Measurements from ENCODE around the gene MPP7. TPM values are rescaled to one million over a fixed set of nuclear protein-coding genes. Genes with fewer than 3 reads are reported as not detected.

The MPP7 gene
- polyA plus RNA-seq, 1 experiment, result 0.94 TPM

DNA sequence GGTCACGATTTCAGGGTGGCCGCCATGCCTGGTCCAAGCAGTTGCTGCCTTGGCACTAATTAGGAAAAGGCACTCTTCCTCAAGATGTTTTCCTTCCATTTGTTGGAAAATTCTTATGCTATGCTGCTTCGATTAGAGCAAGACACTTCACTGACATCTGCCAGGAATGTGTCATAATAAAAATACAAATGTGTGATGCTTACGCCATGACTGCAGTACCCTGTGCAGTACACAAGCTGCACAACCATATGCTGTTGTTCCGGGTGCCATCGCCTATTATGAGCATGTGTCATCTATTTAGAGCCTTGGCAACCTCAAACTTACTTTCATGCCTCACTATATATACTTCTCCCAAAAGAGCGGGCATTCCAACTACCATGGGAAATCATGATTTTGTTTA is 14.9 kb upstream of the MPP7 start:
- DNase-seq (ENCODE audit: low read depth, low spot score), result no peak
- TF ChIP-seq, protein P1, sequence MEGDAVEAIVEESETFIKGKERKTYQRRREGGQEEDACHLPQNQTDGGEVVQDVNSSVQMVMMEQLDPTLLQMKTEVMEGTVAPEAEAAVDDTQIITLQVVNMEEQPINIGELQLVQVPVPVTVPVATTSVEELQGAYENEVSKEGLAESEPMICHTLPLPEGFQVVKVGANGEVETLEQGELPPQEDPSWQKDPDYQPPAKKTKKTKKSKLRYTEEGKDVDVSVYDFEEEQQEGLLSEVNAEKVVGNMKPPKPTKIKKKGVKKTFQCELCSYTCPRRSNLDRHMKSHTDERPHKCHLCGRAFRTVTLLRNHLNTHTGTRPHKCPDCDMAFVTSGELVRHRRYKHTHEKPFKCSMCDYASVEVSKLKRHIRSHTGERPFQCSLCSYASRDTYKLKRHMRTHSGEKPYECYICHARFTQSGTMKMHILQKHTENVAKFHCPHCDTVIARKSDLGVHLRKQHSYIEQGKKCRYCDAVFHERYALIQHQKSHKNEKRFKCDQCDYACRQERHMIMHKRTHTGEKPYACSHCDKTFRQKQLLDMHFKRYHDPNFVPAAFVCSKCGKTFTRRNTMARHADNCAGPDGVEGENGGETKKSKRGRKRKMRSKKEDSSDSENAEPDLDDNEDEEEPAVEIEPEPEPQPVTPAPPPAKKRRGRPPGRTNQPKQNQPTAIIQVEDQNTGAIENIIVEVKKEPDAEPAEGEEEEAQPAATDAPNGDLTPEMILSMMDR (IDR thresholded peaks at IDR 0.05; ENCODE audit: low read depth, low read length), result no peak
- no peak overlapping the region for H3K4me3 ChIP-seq (ENCODE audit: low read depth, low read length)
- H3K27ac ChIP-seq (ENCODE audit: low read depth, low read length), result no peak overlapping the region
- CTCF ChIA-PET, result interaction anchor here (1.5 kb wide), 1 partner anchor 64 kb away, joined by 3 read pairs; no protein-coding TSS in a partner anchor
- no peaks in the 10 kb centered on the region for H3K9me3 ChIP-seq (ENCODE audit: control insufficient read depth, insufficient read depth, low read length)
- H3K27me3 ChIP-seq (ENCODE audit: control insufficient read depth, insufficient read depth, low read length), result peaks cover 8% of the 10 kb centered on the region
- POLR2A ChIA-PET, result no interaction called here

DNA sequence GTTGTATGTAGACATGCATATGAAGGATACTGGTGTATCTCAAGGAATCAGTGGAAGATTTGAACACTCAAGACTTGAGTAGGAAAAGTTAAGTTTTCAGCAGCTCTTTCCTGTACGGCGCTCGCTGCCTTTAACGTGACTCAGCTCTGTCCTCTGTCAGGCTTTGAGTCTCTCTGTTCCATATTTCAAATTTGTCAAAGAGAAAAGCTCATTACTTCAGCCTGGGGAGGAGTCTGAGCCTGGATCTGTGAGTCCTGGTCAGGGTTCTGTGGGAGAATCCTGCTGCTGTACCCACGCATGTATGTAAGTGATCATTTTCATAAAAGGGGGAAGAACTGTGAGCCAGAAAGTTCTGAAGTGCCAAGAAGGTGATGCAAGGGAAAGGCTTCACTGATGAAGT is 13.8 kb upstream of the MPP7 start:
- Histone ChIP-seq H3K27ac (ENCODE audit: low read depth, low read length) (no peak overlapping the region), H3K4me3 (ENCODE audit: low read depth, low read length) (no peak overlapping the region), H3K27me3 (ENCODE audit: control insufficient read depth, insufficient read depth, low read length) (peaks cover 8% of the 10 kb centered on the region), H3K9me3 (ENCODE audit: control insufficient read depth, insufficient read depth, low read length) (no peaks in the 10 kb centered on the region)
- ChIA-PET POLR2A (no interaction called here), CTCF (no interaction called here)
- TF ChIP-seq, protein P1 (IDR thresholded peaks at IDR 0.05; ENCODE audit: low read depth, low read length), result no peak
- DNase-seq (ENCODE audit: low read depth, low spot score), result no peak

DNA sequence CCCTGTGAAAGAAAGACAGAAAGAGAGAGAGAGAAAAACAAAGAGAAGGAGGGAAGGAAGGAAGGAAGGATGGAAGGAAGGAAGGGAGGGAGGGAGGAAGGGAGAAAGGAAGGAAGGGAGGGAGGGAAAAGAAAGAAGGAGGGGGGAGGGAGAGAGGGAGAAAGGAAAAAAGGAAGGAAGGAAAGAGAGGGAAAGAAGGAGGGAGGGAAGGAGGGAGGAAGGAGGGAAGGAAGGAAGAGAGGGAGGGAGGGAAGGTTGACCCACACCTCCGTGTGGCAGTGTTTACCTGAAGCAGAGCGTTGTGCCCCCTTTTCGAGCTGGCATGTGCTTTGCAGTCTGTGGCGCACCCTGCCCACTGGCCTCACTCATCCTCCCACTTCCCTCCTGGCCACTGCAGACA is 12.3 kb upstream of the MPP7 start:
- H3K27me3 ChIP-seq (ENCODE audit: control insufficient read depth, insufficient read depth, low read length), result peaks cover 11% of the 10 kb centered on the region
- no peak overlapping the region for H3K4me3 ChIP-seq (ENCODE audit: low read depth, low read length)
- no peak for DNase-seq (ENCODE audit: low read depth, low spot score)
- no peak overlapping the region for H3K27ac ChIP-seq (ENCODE audit: low read depth, low read length)
- H3K9me3 ChIP-seq (ENCODE audit: control insufficient read depth, insufficient read depth, low read length), result no peaks in the 10 kb centered on the region
- TF ChIP-seq, protein P1 (IDR thresholded peaks at IDR 0.05; ENCODE audit: low read depth, low read length), result no peak
- ChIA-PET POLR2A (no interaction called here), CTCF (interaction anchor here (1.4 kb wide), 1 partner anchor 12 kb away, joined by 3 read pairs; the partner anchor contains the start of gene MPP7)

DNA sequence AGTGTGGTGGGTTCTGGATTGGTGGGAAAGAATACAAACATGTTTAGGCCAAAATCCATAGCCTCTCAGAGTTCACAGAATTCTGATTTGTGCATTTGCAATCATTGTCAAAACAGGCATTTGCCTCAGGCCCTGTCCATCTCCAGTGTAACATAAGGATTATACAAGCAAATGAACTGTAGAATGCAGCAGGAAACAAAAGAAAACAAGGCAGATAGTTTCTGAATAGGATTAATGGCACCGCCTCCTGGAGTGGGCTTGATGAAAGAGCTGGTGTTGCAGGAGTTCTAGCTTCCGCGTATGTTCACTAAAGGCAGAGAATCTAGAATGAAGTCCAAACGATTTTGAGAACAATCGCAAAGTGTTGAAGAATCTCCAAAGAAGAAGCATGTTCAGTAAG is 11.3 kb upstream of the MPP7 start:
- TF ChIP-seq, protein P1 (IDR thresholded peaks at IDR 0.05; ENCODE audit: low read depth, low read length), result no peak
- H3K27me3 ChIP-seq (ENCODE audit: control insufficient read depth, insufficient read depth, low read length), result peaks cover 9% of the 10 kb centered on the region
- CTCF ChIA-PET, result interaction anchor here (1.2 kb wide), 1 partner anchor 79 kb away, joined by 3 read pairs; no protein-coding TSS in a partner anchor

DNA sequence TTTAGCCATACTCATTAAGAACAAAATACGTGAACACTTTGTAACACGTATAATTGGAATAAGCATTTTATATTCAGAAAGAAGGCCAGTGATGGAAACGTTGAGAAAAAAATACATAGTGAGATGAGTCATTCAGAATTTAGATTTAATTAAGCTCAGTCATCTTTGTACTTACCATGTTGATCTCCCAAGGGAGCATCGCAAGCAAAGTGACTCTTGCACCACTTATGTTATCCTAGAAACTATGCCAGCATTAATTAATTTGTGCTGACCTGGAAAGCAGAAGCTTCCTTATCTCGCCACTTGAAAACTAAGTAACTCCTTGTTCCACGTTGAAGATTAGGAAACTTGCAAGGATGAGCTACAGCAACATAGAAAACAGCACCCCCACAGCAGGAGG is 9.7 kb upstream of the MPP7 start:
- ChIA-PET CTCF (interaction anchor here (1.2 to 1.8 kb wide), 2 partner anchors 9 to 70 kb away, joined by 4 to 7 read pairs; no protein-coding TSS in a partner anchor), POLR2A (no interaction called here)
- H3K27ac ChIP-seq (ENCODE audit: low read depth, low read length), result no peak overlapping the region
- DNase-seq (ENCODE audit: low read depth, low spot score), result no peak
- peaks cover 20% of the 10 kb centered on the region for H3K27me3 ChIP-seq (ENCODE audit: control insufficient read depth, insufficient read depth, low read length)
- TF ChIP-seq, protein P1 (IDR thresholded peaks at IDR 0.05; ENCODE audit: low read depth, low read length), result no peak
- no peak overlapping the region for H3K4me3 ChIP-seq (ENCODE audit: low read depth, low read length)
- no peaks in the 10 kb centered on the region for H3K9me3 ChIP-seq (ENCODE audit: control insufficient read depth, insufficient read depth, low read length)

More for the DNA sequence above, 11.3 kb upstream of the MPP7 start:
- POLR2A ChIA-PET, result no interaction called here
- H3K27ac ChIP-seq (ENCODE audit: low read depth, low read length), result no peak overlapping the region
- no peak for DNase-seq (ENCODE audit: low read depth, low spot score)
- H3K9me3 ChIP-seq (ENCODE audit: control insufficient read depth, insufficient read depth, low read length), result no peaks in the 10 kb centered on the region
- H3K4me3 ChIP-seq (ENCODE audit: low read depth, low read length), result no peak overlapping the region
